ENCODE measurements around the gene MLXIP.
"Not testable (repeated sequence)": the region's sequence is repeated elsewhere in the genome, so short reads cannot be mapped to it uniquely, and the experiment has no call there.

The MLXIP gene

DNA sequence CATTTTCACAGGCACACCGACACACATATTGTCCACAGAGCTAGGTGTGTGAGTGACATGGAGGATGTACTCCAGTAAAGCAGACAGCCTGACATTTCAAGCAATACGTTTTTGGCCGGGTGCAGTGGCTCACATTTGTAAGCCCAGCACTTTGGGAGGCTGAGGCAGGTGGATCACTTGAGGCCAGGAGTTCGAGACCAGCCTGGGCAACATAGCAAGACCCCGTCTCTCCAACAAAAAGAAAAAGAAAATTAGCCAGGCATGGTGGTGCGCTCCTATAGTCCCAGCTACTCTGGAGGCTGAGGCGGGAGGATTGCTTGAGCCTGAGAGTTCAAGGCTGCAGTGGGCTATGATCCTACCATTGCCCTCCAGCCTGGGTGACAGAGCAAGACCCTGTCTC lies 22.1 kb upstream of the MLXIP start:
- not testable (repeated sequence) for DNase-seq

DNA sequence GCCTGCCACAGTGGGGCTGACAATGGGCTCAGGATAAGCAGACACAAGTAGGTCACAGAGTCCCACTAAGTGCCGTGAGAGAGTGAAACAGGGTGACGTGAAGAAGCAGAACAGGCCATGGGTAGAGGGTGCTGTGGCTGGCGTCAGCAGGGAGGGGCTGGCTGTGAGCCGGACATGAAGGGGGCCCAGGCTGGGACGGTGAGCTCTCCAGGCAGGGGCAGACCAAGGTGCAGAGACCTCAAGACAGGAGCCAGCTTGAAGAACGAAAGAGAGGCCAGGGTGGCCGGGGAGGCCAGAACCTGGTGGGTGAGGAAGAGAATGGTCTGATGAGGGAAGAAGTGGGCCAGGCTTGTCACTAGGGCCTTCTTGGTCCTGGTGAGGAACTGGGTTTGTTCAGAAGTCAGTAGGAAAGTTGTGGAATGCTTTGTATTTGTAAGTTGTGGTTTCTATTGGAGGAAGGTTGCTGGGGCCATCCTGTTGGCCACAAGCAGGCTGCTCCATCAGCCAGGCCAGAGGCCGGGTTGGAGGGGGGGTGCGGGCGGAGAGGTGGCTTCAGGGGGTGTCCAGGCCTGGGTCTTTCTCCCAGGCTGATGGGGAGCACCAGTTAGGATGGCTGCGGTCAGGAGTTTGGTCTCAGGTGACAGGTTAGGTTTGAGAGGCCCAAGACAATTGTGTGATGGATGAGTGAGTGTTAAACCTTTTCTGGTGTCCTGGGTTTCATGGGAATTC lies 21.4 kb upstream of the MLXIP start:
- DNase-seq: no peak

DNA sequence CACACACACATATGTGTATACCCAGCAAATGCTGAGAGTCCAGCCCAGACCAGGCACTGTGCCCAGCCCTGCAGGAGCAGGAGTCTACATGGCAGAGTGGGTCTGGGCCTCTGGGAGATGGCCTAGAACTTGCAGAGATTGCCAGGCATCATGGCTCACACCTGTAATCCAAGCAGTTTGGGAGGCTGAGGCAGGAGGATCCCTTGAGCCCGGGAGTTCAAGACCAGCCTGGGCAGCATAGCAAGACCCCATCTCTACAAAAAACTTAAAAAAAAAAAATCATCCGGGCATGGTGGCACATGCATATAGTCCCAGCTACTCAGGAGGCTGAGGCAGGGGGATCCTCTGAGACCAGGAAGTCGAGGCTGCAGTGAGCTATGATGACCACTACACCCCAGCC lies 20.8 kb upstream of the MLXIP start:
- no peak for DNase-seq

DNA sequence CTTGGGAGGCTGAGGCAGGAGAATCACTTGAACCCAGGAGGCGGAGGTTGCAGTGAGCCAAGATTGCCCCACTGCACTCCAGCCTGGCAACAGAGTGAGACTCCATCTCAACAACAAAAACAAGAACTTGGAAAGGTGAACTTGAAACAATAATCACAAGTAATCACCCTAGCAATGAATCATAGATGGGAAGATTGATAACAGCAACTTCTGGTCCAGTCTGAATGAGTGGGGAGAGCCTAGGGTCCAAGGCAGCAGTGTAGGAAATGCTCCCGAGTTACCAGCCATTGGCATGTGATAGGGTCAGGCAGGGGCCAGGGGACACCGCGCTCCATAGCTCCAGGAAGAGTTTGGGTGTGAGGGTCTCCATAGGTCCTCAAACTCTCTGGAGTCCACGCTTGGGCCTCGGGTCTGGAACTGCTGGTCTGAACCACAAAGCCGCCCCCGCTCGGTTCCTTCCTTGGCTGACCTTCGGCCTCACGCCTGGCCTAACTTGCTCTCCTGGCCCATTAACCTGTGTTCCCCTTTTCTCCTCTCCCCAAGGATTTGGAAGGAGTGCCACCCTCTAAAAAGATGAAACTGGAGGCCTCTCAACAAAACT lies 19.9 kb upstream of the MLXIP start:
- DNase-seq: no peak

DNA sequence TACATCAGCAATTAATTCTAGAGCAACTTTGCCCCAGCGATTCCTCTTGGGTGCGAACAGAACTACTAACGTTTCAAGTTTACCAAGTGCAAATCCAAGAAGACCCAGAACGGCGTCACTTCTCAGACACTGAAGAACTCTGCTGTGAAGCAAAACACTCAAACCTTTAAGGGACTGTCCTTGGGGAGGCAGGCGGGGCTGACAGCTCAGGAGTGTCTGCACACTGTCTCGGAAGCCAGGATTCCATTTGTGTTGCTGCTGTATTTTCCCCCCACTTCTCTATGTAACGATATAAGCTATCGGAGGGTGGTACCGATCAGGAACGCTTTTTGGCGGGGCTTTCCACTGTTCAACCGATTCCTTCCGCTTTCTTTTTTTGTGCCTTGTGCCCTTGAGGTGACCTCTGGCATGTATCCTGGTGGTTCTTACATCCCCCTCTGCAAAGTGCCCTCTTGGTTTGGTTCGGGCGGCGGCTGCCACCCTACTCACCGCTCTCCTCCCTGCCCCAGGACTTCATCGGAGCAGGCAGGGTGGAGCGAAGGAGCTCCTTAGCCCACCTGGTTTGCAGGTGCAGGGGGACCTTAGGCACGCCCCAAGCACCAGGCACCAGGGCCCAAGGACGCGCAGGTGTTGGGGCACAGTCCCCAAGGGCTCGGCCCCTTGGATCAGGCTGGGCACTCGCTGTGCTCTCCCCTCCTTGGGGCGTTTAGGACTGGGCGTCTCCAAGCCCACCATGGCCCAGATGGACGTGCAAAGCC lies 19.2 kb upstream of the MLXIP start:
- no peak for DNase-seq

DNA sequence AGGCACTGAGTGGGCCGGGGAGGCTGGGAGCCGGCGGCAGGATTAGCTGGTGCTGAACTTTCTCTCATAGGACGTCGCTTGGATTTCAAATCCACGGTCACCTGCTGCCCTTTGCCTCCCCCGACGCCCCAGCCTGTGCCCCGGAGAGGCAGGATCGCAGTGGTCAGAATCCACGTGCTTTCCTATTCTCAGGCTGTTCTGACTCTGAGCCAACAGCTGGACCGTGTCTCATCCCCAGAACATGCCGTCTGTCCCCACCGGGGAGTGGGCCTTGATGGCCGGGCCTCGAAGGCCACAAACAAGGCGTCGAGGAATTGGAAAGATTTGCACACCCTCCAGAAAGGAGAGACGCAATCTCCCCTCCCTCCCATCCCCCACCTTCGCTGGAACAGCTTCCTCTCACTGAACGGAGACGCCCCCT lies 18.5 kb upstream of the MLXIP start:
- no peak for DNase-seq

DNA sequence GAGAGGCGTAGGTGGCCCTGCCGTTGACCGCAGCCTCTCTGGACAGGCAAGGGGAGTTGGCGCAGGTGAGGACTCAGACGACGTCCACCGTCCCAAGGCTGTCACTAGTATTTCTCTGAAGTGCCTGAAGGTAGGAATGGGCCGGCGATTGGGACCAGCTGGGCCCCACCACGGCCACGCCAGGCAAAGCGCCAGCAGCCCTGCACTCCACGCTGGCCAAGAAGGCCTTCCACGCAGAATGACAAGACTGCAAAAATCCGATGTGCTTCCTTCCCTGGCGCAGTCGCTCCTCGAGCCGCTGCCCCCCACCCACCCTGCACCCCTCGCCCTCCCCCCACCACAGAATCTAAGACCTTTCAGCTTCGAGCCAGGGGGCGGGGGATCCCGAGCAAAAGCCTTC lies 17.3 kb upstream of the MLXIP start:
- DNase-seq: no peak

DNA sequence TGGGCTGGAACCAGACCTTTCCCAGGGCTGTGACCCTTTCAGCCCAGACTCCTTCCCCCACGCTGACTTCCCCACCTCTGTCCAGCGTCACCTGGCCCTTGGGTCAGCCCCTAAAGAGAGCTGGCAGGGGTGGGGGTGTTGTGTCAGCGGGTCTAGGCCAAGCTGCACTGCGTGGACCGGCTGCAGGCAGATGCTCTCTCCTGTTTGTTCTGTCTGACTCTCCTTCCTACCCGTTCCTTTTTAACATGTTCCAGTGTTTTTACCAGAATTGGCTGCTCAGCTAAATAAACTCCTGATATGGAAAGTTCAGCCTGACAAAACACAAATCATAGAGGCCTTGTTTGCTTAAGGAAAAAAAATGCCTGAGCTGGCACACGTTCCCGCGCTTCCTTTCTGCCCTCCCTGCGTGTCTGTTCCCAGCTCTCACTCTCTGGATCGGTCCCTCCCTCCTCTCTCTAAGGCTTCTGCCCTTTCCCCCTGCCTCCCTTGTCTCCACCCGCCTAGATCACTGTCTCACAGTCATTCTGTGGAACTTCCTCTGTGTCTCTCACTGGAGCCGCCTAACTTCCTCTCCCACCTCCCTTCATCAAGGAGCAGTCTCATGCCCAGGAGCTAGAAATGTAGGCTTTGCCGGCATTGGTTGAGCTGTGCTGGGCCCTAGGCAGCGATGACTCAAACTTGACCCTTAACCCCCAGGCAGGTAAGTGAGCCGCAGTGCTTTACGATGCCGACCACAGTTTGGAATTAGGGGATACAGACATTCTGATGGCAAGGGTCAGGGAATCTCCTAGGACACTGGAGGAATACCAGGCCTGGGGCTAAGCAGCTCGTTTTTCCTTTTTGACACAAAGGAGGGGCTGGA lies 15.5 kb upstream of the MLXIP start:
- no peak for DNase-seq

DNA sequence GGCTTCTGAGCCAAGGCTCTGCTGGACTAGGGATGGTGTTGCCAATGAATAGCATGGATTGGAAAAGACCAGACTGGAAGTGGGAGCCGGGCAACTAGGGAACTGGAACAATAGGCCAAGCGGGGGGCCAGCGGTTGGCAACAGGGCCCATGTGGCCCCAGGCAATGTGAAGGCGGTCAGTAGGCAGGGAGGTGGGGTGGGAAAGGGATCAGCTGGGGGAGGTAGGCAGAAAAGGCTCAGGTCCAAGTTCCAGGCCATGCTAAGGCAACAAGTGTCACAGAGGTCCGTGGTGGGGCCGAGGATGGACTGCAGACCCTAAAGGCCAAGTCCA lies 14.9 kb upstream of the MLXIP start:
- DNase-seq: no peak

DNA sequence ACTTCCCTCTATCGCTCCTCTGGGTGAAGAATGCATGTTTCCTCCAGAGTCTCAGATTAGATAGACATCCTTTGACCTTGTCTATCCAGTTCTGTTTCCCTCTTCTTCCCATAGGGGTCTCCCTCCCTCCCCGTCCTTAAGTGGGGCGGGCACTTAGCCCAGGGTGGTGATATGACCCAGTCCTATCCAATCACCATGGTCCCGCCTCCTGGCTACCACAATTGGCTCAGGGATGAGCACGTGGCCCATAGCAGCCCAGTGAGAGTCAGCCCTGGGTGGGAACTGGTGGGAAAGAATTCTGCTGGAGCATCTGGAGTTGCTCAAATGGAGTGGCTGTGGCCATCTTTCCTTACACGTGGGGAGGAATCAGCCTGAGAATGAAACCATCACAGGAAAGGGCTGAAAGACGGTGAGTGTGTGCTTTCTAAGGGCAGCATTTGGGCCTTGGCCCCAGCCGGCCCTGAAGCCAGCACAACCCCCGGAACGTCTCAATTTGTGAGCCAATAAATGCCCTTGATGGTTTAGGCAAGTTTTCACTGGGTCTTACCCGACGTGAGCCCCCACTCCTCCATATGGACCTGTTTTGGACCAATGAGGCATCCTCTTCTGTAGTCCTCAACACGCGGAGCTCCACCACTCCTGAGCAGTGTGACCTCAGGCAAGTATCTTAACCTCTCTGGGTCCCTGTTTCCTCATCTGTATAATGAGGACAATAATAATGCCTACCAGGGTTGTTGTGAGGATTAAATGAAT lies 14.4 kb upstream of the MLXIP start:
- DNase-seq: no peak

DNA sequence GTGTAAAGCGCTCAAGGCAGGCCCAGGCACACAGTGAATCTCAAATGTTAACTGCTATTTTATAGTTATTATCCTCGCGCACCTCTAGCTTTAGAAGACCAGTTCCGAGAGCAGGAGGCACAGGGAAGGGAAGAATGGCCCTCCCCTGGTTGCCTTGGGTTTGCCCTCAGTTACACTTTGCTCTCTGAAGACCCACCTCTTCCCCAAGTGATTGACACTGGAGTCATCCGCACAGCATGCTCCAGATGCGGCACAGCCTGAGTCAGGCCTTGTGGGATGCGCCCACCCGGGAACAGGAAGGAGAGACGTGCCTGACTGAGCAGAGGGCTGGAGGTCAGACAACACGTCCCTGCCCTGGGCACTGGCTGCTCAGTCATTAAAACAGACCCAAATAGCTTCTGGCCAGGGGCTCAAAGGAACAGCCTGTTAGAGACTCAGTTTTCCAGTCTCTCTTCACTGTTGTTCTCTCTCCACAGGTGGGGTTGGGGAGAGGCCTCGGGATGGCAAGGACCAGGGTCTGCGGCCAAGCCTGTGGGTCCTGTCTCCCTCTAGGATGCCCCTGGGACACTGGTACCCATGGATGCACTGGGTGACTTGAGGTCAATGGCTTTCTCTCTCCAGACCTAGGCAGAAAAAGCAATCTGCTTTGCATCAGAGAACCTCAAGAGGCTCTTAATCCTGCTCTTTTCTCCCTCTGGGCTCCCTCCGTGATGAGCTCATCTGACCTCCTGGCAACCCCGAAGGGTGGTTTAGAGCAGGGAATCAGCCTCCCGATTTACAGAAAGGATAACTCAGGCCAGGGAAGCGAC lies 13.6 kb upstream of the MLXIP start:
- DNase-seq: no peak

DNA sequence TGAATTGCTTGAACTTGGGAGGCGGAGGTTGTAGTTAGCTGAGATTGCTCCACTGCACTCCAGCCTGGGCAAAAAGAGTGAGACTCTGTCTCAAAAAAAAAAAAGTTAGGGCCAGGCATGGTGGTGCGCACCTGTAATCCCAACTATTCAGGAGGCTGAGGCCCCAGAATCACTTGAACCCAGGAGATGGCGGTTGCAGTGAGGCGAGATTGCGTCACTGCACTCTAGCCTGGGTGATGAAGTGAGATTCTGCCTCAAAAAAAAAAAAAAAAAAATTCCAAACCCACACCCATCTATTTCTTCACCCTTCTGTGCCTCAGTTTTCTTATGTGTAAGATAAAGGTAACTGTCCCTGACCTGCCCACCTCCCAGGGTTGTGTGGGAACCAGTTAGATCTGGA lies 11.0 kb upstream of the MLXIP start:
- no peak for DNase-seq

DNA sequence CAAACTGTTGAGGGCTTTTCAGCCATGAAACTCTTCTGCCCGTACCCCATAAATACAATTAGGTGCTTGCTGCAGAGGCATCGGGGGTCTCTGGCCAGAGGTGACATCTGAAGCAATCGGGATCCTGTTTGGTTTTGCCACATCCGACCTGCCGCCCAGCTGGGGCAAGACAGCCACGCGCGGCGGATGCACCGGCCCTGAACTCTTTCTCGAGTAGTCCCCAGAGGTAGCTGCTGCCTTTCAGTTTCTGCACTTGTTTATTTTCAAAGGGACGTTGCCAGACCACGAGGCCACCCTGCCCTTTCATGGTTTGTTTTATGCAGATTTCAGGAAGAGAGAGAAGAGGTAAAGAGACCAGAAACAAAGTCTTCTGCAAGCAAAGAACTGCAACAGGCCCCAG lies 10.6 kb upstream of the MLXIP start:
- DNase-seq: no peak

DNA sequence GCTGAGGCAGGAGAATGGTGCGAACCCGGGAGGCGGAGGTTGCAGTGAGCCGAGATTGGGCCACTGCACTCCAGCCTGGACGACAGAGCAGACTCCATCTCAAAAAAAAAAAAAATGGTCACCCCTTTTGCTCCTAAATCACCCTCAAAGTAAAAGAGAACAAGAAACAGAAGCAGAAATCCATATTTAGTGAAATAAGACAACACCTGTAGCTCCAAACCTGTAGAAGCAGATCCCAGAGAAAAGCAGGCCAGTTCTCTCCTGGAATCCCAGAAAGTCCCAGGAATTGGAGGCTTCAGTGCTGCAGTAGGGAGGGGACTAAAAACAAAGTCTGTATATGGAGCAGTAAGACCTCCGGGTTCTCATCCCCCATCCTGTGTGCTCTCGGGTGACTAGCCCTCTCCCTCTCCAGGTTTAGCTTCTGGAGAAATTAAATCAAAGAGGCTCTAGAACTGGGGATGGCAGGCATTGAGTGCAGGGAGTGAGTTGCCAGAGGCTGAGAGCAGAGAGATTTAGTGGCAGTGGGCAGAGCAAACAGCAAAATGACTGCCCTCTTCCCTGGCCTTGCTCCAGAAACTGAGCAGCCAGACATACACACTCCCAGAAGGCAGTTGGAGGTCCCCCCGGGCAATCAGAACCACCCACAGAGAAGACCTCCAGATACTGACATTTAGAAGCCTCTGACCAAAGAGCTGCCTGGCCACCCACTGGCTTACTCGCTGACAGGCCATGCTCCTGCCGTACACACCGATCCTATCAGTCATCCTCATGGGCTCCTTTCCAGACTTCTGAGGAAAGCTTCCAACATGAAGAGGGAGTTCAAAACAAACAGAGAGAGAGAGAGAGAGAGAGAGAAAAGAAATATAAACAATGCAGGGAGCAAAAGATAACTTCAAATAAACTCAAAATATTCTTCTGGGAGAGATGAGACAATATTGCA lies 6.3 kb upstream of the MLXIP start:
- no peak for DNase-seq

DNA sequence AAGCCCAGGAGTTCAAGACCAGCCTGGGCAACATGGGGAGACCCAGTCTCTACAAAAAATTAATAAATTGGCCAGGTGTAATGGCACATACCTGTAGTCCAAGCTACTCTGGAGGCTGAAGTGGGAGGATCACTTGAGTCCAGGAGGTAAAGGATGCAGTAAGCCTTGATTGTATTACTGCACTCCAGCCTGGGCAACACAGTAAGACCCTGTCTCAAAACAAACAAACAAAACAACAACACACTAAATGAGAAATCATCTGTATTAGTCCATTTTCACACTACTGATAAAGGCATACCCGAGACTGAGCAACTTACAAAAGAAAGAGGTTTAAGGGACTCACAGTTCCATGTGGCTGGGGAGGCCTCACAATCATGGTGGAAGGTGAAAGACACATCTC lies 4.7 kb upstream of the MLXIP start:
- no peak for DNase-seq

DNA sequence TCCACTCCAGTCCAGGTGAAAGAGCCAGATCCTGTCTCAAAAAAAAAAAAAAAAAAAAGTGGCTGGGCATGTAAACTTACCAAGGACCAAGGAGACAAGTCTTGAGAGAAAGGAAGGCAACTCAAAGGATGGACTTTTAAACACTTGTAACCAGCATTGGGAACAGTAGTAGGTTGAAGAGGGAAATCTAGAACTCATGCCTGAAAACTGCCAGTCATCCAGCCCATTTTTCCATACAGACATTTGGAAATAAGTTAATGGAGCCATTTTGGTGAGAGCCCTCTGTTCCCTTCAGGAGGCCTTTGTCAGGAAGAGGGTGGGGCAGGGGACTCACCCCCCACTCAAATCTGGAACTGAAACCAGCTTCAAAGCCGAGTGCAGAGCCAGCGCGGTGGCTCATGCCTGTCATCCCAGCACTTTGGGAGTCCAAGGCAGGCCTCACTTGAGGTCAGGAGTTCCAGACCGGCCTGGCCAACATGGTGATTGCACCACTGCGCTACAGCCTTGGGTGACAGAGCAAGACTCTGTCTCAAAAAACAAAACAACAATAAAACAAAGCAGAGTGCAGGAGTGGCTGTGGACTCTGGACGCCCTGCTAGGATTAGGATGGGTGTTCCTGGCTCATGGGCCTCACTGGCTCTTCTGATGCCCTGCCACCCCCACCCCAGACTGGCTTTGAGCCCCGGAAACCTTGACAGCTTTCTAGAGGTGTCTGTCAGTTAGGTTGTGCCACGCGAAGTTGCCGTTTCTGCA lies 1.6 kb upstream of the MLXIP start:
- no peak for DNase-seq

DNA sequence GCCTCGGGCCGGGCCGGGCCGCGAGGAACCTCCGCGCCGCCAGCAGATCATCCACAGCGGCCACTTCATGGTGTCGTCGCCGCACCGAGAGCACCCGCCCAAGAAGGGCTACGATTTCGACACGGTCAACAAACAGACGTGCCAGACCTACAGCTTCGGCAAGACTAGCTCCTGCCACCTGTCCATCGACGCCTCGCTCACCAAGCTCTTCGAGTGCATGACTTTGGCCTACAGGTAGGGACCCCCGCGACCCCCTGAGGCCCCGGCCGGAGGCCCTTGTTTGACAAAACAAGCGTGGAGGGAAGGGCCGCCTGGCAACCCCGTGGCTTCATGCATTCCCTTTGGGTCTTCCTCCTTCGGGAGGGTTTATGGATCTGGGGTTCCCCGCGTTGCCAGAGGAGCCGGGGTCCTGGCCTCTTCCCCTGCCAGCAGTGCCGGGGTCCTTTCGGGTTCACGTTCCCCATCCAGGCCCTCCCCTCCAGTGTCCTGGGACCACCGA lies 526 bp downstream of the MLXIP start:
- DNase-seq: no peak

DNA sequence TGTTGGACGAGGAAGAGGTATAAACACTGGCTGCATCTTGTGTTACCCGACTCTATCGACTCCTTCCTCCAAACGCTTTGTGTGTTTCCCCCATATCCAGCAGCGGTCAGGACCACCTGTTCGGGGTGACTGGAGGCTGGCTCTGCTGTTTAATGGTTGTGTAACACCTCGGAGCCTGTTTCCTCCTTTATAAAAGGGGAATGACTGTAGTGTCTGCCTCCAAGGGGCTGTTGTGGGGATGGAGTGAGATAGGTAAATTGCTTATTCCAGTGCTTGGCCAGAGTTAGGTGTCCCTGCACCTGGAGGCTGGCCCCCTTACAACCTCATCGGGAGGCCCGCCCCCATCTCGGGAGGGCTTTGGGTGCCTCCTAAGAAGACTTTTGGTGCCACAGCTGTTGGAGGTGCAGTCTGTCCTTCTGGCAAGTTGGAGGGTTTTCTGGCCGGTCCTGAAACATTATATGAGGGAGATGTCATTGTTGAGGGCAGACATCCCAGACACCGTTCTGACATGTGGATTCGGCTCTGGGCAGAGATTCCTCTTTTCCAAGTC lies 1.1 kb downstream of the MLXIP start:
- DNase-seq: no peak
